Tongue (tissue), 2 donors: Measurements from ENCODE around the gene TSPAN16. TPM values are rescaled to one million over a fixed set of nuclear protein-coding genes. Genes with fewer than 3 reads are reported as not detected.
"Not testable (repeated sequence)": the region's sequence is repeated elsewhere in the genome, so short reads cannot be mapped to it uniquely, and the experiment has no call there.

Experiments
- DNase-seq: peaks from one replicate; pipeline ENCODE4 v3.0.0-alpha.2; 2015
- total RNA-seq: library from RNA; depleted of rRNA; stranded (reverse); fragments of >200 nt; gene quantifications from one replicate; pipeline ENCODE4 v1.2.3, GENCODE V29; 2014

TSPAN16 gene
- total RNA-seq, 1 donor from 2014 or later, result not detected

DNA sequence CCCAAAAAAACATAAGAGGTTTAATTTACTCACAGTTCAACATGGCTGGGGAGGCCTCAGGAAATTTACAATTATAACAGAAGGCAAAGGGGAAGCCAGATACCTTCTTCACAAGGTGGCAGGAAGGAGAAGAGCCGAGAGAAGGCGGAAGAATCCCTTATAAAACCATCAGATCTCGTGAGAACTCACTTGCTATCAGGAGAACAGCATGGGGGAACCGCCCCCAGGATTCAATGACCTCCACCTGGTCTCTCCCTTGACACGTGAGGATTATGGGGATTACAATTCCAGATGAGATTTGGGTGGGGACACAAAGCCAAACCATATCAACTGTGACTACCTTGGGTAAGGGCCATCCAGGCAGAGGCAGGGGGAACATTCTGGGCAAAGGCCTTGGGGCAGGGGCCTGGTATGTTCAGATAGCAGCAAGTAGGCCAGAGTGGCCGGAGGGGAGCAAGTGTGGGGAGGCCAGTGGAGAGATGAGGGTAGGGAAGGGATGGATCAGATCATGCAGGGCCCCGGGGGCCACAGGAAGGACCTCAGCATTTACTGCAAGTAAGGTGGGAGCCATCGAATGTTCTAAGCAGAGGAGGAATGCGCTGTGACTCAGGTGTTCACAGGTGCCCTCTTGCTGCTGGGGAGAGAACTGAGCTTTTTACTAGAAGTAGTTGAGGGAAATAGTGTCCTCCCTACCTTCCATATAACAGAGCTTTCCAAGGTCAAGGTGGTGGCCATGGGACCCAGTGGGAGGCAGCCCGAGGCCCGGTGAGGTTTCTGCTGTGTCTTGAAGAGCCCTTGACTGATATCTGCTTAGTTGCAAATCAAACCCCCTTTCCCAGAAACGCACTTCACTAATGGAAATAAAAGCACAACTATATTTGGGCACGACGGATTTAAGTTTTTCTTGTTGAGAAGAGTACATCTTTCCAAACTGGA is 25.5 kb downstream of the TSPAN16 start:
- no peak for DNase-seq

DNA sequence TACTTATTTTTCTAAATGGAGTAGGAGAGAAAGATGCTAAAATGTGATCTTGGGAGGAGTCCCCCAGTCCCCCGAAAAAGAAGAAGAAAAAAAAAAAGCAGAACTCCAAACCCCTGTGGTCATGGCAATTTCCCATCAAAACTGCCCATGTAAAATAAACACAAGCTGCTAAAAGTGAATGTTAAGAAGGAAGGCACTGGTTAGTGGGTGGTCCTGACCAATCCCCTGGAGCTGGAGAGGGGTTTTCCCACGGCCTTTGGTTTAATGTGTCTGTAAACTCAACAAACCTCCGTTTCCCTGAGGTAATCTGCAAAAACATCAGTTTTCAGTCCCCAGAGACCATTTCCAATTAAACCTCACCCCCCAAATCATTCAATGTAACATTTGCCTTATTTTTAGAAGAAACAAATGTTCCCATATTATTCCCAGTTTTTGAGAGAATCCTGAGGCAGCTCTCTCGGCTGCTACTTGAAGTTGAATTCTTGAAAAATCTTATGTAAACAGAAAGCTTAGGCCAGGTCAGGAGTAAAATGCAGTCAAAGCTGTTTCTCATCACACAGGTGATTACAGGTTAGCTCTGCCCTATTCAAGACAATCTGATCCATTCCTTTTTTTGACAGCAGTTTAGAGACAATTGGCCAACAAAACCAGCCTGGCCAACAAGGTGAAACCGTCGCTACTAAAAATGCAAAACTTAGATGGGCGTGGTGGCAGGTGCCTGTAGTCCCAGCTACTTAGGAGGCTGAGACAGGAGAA is 26.5 kb downstream of the TSPAN16 start:
- no peak for DNase-seq

DNA sequence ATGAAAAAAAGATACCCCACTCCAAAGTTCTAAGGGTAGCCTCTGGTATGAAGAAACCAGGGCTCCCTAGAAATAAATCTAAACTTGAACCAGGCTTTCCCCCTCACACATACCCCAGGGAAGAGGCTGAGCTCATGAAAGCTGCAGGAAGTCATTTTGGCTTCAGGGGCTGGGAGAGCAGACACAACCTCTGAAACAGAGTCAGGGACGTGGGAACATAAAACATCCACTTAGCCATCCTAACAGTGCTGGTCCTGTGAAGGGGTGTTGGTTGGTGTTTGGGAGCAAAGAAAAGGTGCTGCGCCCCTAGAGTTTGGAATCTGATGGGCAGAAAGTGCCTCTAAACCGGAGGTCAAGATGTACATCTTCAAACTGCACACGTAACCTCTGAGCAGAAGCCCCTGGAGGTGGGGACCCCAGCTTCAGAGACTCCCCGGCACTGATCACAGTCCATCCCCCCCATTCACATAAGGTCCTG is 27.7 kb downstream of the TSPAN16 start:
- no peak for DNase-seq

DNA sequence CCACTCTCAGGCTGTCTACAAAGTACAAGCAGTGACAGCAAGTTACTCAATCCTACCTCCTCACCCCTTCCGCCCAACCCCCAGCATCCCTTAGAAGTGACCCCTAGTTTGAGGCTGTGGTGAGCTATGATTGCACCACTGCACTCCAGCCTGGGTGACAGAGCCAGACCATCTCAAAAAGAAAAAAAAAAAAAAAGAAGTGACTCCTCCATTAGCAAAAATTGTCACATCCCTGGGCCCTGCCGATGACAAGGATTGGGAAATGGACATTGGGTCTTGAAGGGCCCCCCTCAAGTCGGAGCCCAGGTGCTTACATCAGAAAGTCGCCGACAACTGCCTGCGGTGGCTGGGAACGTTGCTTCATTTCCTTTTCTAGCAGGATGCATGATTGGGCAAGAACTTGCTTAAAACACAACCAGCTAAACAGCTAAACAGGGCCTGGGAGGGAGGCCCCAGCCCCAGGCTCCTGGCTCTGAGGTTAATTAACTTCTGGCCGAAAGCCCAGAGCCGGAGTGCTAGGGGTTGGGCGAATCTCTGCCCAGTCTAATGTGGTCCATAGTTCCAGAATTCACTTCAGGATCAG is 28.2 kb downstream of the TSPAN16 start:
- DNase-seq, result peak; percentile 88

DNA sequence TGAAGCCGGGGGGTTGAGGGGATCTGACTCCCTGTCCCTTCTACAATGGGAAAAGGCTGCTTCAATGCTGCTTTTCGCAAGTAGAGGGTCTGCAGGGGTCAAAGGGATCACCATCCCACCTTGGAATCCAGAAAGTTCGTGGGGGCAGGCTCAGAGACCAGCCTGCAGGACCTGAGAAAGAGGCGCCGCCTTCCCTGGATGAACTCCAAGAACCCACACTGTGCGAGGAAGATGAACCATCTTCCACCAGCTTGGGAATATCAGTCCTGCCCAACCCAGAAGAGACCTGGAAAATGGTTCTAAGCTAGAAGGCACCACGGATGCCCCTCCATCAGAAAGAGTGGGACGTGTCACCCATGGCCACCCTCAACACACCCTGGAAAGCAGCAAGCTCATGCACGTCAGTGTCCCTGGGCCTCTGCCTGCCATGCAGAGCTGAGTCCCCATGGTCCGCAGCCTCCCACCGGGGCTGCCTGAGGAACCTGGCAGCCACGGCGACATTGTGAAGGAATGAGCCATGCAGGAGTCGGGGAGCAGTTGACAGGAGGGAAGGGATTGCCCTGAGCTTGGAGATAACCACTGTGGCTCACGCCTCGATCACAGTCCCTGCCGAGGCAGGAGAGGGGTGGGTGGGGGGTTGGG is 28.9 kb downstream of the TSPAN16 start:
- DNase-seq, result no peak

DNA sequence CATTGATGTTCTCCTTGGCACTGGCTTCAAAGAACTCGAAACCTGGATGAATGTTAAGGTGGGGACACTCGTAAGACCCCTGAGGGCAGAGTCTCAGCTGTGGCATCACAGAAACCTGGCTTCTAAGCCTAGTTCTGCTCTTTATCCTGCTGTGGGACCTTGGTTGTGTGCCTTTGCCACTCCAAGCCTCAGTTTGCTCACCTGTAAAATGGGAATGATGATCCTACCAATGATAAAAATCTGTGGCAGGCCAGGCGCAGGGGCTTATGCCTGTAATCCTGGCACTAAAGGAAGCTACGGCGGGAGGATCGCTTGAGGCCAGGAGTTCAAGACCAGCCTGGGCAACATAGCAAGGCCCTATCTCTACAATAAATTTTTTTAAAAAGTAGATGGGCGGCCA is 29.6 kb downstream of the TSPAN16 start:
- DNase-seq, result no peak

DNA sequence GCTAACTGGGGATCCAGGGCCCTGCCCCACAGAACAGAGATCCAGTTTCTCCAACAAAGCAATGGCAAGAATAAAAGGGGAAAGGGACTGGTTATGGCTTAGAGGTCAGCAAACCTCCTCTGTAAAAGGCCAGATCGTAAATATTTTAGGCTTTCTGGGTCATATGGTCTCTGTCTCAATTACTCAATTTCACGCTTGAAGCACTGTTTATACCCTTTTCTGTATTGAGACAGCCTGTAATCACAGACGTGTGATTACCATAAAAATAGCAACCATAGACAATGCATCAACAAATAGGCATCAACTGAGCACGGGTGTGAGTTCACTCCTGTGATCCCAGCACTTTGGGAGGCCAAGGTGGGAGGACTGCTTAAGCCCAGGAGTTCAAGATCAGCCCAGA is 34.2 kb downstream of the TSPAN16 start:
- no peak for DNase-seq

DNA sequence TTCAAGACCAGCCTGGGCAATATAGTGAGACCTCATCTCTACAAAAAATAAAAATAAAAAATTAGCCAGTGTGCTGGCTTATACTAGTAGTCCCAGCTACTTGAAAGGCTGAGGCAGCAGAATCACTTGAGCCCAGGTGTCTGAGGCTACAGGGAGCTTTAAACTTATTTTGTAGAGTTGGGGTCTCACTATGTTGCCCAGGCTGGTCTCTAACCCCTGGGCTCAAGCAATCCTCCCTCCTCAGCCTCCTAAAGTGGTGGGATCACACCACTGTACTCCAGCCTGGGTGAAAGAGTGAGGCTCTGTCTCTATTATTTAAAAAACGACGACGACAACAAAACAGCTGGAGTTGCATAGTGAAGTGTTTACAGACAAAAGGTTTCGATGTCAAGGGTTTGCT is 35.5 kb downstream of the TSPAN16 start:
- DNase-seq, result no peak

DNA sequence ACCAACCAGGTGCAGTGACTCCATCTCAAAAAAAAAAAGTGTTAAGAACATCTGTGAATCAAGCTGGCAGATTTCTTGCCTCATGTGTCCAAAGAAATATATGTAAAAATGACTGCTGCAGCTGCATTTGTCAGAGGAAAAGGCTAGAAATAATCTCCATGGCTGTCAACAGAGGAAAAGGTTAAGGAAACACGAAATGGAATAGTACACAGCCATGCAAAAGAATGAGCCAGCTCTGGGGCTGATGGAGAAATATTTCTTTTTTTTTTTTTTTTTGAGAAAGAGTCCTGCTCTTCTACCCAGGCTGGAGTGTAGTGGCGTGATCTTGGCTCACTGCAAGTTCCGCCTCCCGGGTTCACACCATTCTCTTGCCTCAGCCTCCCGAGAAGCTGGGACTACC is 36.9 kb downstream of the TSPAN16 start:
- DNase-seq, result no peak

DNA sequence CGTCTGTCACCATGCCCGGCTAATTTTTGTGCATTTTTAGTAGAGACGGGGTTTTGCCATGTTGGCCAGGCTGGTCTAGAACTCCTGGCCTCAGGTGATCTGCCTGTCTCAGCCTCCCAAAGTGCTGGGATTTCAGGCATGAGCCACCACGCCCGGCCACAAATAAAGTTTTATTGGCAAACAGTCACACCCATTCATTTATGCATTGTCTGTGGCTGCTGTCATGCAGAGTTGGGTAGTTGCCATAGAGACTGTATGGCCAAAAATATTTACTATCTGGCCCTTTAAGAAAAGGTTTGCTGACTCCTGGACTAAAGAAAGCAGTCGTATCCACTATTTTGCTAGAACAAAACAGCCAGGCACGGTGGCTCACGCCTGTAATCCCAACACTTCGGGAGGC is 37.9 kb downstream of the TSPAN16 start:
- DNase-seq, result not testable (repeated sequence)

DNA sequence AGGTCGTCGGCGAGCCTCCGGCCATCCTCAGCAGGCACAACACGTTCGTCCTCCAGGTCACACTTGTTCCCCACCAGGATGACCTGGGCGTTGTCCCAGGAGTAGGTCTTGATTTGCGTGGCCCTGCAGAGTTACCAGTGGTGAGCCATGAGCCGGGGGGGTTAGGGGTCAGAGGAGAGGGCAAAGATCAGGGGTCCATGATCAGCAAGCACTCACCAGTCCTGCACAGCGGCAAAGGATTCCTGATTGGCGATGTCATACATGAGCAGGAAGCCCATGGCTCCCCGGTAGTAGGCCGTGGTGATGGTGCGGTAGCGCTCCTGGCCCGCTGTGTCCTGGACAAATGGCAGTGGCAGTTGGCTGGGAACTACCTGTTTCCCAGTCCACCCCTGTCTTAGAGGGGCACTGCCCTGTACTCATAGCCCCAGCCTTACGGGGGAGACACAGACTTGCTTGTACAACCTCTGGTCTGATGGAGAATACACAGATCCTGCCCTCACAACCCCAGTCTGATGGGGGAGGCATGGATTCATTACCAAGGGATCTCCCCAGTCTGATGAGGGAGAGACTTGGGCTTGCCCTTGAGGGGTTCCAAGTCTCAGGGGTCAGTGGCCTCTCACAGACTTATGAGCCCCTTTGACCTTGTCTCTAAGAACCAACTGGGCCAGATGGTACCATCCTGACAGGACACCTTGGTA is 39.6 kb downstream of the TSPAN16 start:
- no peak for DNase-seq

DNA sequence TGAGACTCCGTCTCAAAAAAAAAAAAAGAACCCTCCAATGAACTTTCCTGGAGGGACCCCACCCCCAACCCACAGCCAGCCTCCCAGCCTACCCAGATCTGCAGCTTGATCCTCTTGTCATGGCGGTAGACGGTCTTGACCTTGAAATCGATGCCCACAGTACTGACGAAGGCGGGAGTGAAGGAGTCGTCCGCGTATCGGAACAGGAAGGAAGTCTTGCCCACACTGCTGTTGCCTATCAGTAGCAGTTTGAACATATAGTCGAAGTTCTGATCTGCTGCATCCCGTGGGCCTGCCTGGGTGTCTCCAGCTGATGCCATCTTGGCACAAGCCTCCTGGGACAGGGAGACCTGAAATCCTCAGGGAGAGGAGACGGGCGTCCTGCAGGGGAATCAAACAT is 41.1 kb downstream of the TSPAN16 start:
- DNase-seq, result no peak

DNA sequence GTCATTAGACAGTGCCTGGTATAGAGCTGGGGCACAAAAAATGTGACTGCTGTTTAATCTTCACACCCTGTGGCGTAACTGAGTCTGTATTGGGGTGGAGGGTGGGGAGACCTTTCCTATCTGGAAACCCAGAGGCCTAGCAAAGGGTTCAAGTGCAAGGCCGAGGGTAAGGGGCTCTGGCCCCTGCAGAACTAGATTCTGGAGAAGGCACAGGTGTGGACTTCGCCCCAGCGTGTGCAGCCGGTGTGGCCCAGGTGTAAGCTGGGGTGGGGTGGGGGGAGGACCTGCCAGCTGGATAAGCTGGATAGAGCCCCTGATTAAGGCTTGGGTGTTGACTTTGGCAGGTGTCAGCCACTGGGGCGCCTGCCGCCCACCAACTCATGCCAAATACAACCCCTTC is 42.2 kb downstream of the TSPAN16 start:
- DNase-seq, result no peak

DNA sequence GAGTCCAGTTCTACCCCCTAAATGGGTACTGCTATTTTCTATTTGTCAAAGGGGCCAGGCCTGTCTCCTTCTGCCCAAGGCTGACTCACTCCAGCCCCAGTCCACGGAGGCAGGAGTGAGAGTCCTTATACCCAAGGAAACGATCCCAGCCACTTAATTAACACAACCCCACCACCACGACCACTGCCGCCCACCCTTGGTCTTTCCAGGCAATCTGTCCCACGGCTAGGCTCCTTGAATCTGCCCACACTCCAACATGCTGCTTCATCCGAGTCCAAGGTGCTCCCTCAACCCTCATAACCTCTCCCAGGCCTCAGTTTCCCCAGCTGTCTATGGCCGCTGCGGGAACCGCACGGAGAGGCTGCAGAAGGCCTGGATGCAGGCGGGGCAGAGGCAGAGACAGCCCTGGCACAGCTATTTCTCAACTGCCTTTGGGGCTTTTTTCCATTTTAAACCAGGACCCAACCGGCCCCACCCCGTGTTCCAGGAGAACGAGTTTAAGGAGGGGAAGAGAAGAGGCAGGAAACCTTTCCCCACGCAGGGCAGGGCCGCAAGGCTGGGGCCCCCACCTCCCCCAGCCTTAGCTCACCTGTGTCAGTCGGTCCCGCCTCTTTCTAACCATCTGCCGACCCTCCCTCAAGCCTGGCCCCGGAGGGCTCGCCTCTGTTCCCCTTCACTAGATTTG is 42.8 kb downstream of the TSPAN16 start:
- DNase-seq, result peak; percentile 45

DNA sequence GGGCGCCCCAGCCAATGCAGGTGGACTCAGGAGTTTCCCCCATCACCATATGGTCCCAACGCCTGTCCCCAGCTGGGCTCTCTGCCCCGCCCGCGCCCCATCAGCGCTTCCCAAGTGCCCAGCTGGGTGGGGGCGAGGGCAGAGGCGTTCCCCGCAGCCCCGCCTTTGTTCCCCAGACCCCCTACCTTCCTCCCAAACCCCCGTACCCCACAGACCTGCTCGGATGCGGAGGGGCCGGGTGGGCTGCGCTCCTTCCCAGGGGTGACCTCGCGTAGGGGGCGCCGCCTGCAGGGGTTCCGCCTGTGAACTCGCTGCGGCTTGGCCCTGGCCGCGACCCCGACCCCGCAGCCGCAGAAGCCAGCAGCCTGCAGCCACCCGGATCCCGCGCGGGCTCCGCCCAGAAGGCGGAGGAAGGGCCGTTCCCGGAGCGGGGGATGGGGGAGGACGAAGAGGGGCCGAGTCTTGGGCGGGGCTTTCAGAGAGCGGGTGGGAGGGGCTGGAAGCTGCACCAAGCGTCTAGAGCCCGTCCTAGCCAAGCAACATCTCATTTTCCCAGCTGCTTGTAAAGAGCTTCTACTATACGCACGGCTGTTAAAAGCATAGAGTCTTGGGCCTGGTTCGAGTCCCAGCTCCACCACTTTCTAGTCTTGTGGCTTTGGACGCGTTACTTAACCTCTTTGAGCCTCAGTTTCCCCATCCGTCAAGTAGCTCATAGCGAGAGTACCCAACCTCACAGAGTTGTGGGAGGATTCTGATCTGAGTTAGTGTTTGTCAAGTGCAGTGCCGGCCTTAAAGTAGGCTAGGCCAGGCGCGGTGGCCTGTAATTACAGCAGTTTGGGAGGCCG is 43.5 kb downstream of the TSPAN16 start, which contains the start of gene RAB3D:
RAB3D (minus strand) TSS at position 404 of the 845 bp plus-strand sequence. CDS start 2,258 bp downstream, outside the sequence.
- DNase-seq, result peak; percentile 97

DNA sequence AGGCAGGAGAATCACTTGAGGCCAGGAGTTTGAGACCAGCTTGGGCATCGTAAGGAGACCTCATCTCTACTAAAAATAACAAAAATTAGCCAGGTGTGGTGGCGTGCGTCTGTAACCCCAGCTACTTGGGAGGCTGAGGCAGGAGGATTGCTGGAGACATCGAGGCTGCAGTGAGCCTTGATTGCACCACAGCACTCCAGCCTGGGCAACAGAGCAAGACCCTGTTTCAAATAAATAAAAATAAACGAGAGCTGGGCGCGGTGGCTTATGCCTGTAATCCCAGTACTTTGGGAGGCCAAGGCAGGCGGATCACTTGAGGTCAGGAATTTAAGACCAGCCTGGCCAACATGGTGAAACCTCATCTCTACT is 44.1 kb downstream of the TSPAN16 start:
- not testable (repeated sequence) for DNase-seq

DNA sequence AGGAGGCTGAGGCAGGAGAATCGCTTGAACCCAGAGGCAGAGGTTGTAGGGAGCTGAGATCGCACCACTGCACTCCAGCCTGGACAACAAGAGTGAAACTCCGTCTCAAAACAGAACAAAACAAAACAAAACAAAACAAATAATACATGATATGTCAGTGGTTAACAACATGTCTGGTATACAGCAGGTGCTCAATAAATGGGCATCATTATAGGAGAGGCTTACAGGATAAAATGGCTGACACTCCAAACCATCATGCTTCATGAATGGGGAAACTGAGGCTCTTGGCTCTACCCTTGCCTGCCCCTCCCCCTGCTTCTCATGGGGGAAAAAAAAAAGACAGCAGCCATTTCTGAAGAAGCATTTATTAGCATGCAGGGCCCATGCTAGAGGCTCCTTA is 46.5 kb downstream of the TSPAN16 start:
- DNase-seq, result no peak

DNA sequence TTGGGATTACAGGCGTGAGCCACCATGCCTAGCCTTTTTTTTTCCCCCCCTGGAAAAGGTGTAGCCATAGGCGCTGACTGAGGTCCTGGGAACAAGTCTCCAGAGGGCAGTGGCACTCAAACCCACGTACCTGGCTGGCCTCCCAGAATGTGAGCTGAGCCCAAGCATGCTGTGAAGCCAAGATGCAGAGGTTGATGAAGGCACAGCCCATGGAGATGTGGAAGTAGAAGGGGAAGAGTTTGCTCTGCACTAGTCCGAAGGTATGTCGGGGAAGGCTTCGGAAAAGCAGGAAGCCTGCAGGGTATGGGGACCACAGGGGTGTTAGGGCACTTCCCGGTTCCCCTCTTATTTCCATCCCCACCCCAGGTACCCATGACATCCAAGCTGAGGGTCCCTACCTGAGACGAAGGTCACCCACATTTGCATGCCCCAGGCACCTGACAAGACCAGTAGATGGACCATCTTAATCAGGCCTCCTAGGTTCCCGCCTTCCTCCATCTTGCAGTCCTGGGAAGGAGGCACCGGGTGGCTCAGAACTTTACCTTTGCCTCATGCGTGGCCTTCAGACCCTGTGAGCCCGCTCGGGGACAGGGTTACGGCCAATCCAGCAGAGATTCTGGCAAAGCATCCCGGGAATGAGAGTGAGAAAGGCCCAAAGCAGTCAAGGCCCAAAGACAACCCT is 49.3 kb downstream of the TSPAN16 start:
- no peak for DNase-seq
